Panc1 (cell line): ENCODE data around the gene SLC12A7. TPM values are rescaled to one million over a fixed set of nuclear protein-coding genes. Genes with fewer than 3 reads are reported as not detected.
A peak's percentile ranks its signal among the peaks of the same experiment; 100 is the strongest.
"Not testable (repeated sequence)": the region's sequence is repeated elsewhere in the genome, so short reads cannot be mapped to it uniquely, and the experiment has no call there.

ENCODE experiments used
- ATAC-seq: fragments of 200-7000 bp; cut with Tn5 transposase; 2 replicates; pipeline ENCODE4 v1.9.1; 2020; ENCODE audit warnings: mild to moderate bottlenecking, moderate library complexity
- BruUV-seq: library from RNA; stranded (reverse); fragments of 400-500 nt; replicated peaks from 2 replicates; lab custom pipeline; 2021; lab: Mats Ljungman, UMichigan
- CTCF ChIA-PET: fragments of 300-600 bp; sonication (Branson Sonifier 250); formaldehyde crosslinking; loops from one replicate; lab custom pipeline; 2022; ENCODE audit warnings: antibody characterized with exemption; lab: Charles Lee
- POLR2A ChIA-PET: fragments of 300-600 bp; sonication (Branson Sonifier 250); formaldehyde crosslinking; loops from one replicate; lab custom pipeline; 2022; ENCODE audit warnings: antibody characterized with exemption; lab: Charles Lee
- DNase-seq: peaks from one replicate; pipeline ENCODE4 v3.0.0-alpha.2; 2010; ENCODE audit warnings: low read depth, low spot score
- H3K27ac ChIP-seq: 2 replicates; pipeline ENCODE4 v1.5.1; 2011; ENCODE audit warnings: mild to moderate bottlenecking, low read length, inconsistent platforms
- H3K27me3 ChIP-seq: fragments of 200-500 bp; sonication (Bioruptor generic); 2 replicates; pipeline ENCODE4 v1.6.0; 2014; ENCODE audit warnings: low read length, inconsistent platforms; ENCODE audit not compliant: control insufficient read depth, insufficient read depth
- H3K36me3 ChIP-seq: fragments of 200-500 bp; sonication (Bioruptor generic); 2 replicates; pipeline ENCODE4 v1.5.1; 2014; ENCODE audit warnings: inconsistent platforms, mild to moderate bottlenecking, low read length, moderate library complexity; ENCODE audit not compliant: control insufficient read depth, insufficient read depth
- H3K4me1 ChIP-seq: 2 replicates; pipeline ENCODE4 v1.5.1; 2011; ENCODE audit warnings: inconsistent platforms, mild to moderate bottlenecking, low read length, moderate library complexity; ENCODE audit not compliant: control insufficient read depth, insufficient read depth
- H3K4me3 ChIP-seq, 2 experiments: 2 replicates each; pipeline ENCODE4 v1.5.1; 2011 to 2012; ENCODE audit warnings: low read depth in 2 of 2, low read length in 2 of 2, mild to moderate bottlenecking in 2 of 2, inconsistent platforms in 1 of 2, moderate library complexity in 1 of 2
- H3K9me3 ChIP-seq: fragments of 200-500 bp; sonication (Bioruptor generic); 2 replicates; pipeline ENCODE4 v1.5.1; 2014; ENCODE audit warnings: low read depth, mild to moderate bottlenecking, inconsistent platforms, low read length, moderate library complexity; ENCODE audit not compliant: control insufficient read depth, insufficient read depth
- CTCF ChIP-seq: fragments of 450-650 bp; IDR thresholded peaks from 2 replicates; pipeline ENCODE4 v1.5.1; 2017; ENCODE audit warnings: mild to moderate bottlenecking
- POLR2AphosphoS5 ChIP-seq: IDR thresholded peaks from 2 replicates; pipeline ENCODE4 v1.6.1; 2012; ENCODE audit warnings: mild to moderate bottlenecking, low read depth, low read length, moderate library complexity
- REST ChIP-seq, 2 experiments: IDR thresholded peaks; 2 replicates each; pipeline ENCODE4 v1.6.1; 2011 to 2012; ENCODE audit warnings: low read depth in 2 of 2, control low read depth in 1 of 2, low read length in 1 of 2, mild to moderate bottlenecking in 1 of 2, moderate library complexity in 1 of 2; ENCODE audit not compliant: insufficient read depth in 1 of 2
- SIN3A ChIP-seq: IDR thresholded peaks from 2 replicates; pipeline ENCODE4 v1.6.1; 2012; ENCODE audit warnings: low read depth, mild to moderate bottlenecking, low read length, moderate library complexity, borderline replicate concordance; ENCODE audit not compliant: insufficient read depth
- TCF7L2 ChIP-seq: IDR thresholded peaks from 2 replicates; pipeline ENCODE4 v1.6.1; 2011; ENCODE audit warnings: mild to moderate bottlenecking, low read depth, low read length, inconsistent platforms
- in situ Hi-C: cut with HindIII; loops from 2 replicates; pipeline ENCODE4 v1.10.0; 2016; ENCODE audit warnings: low sequenced_read_pairs, low pct_unique_long_range_greater_than_20kb
- intact Hi-C: fragments of 100-400 bp; cut with micrococcal nuclease; formaldehyde crosslinking; loops from one replicate; pipeline ENCODE4 v1.10.0; 2022; ENCODE audit not compliant: unreplicated experiment
- total RNA-seq: library from RNA; stranded (reverse); gene quantifications from one replicate; pipeline ENCODE4 v1.2.1, GENCODE V29; 2021; ENCODE audit not compliant: unreplicated experiment

The SLC12A7 gene
- total RNA-seq, 1 experiment from 2014 or later, result 297 TPM

GRCh38 chr5:1158647-1159340 lies 46.9 kb upstream of the SLC12A7 start:
- no peaks in the 10 kb centered on the region for H3K9me3 ChIP-seq
- H3K27me3 ChIP-seq, result no peaks in the 10 kb centered on the region
- POLR2A ChIA-PET, result no interaction called here
- intact Hi-C loops, result no loop called here
- CTCF ChIA-PET, result no interaction called here
- in situ Hi-C loops, result no loop called here
- no peak for TF ChIP-seq CTCF
- no peak for TF ChIP-seq SIN3A
- TF ChIP-seq REST (IDR thresholded peaks at IDR 0.05; ENCODE audit: insufficient read depth in 1 of 2, low read depth in 2 of 2, low read length in 1 of 2), result no peak
- no peak for TF ChIP-seq POLR2AphosphoS5
- TF ChIP-seq TCF7L2, result no peak
- peak overlapping the region; percentile 62 for H3K27ac ChIP-seq
- H3K4me3 ChIP-seq, result no peak overlapping the region
- H3K4me1 ChIP-seq, result peaks cover 55% of the 10 kb centered on the region
- no peaks in the 10 kb centered on the region for H3K36me3 ChIP-seq
- ATAC-seq, result no peak
- no peak for DNase-seq
- BruUV-seq, result no TSS peak

- BruUV-seq, DNase-seq, in situ Hi-C loops: not testable (repeated sequence)
These were observed 45.7 kb upstream of the SLC12A7 start for GRCh38 chr5:1157461-1157986.

More at GRCh38 chr5:1157461-1157986, 45.7 kb upstream of the SLC12A7 start:
- ATAC-seq, H3K4me3 ChIP-seq, H3K9me3 ChIP-seq, CTCF ChIA-PET, H3K27ac ChIP-seq, H3K27me3 ChIP-seq, H3K36me3 ChIP-seq, POLR2A ChIA-PET, intact Hi-C loops: not testable (repeated sequence)
- peaks cover 59% of the 10 kb centered on the region for H3K4me1 ChIP-seq
